PC-9 (cell line): ENCODE data around the gene SLC22A31. TPM values are rescaled to one million over a fixed set of nuclear protein-coding genes. Genes with fewer than 3 reads are reported as not detected.
A peak's percentile ranks its signal among the peaks of the same experiment; 100 is the strongest.

Source experiments
- BruUV-seq: library from RNA; stranded (reverse); fragments of 400-500 nt; replicated peaks from 2 replicates; lab custom pipeline; 2021; lab: Mats Ljungman, UMichigan
- CTCF ChIA-PET: fragments of 300-600 bp; sonication (Branson Sonifier 250); formaldehyde crosslinking; loops from one replicate; lab custom pipeline; 2022; ENCODE audit warnings: antibody characterized with exemption; lab: Charles Lee
- POLR2A ChIA-PET: fragments of 300-600 bp; sonication (Branson Sonifier 250); formaldehyde crosslinking; loops from one replicate; lab custom pipeline; 2022; ENCODE audit warnings: antibody characterized with exemption; ENCODE audit not compliant: unreplicated experiment; lab: Charles Lee
- DNase-seq, 2 experiments: peaks; one replicate each; pipeline versions ENCODE4 v3.0.0 to v3.0.0-alpha.2; 2015 to 2022; ENCODE audit warnings: mixed read lengths in 1 of 2
- H2AFZ ChIP-seq: fragments of 200-600 bp; sonication (generic); 2 replicates; pipeline ENCODE4 v1.8.1; 2017; ENCODE audit warnings: antibody characterized with exemption
- H3F3A ChIP-seq: fragments of 200-600 bp; sonication (generic); 2 replicates; pipeline ENCODE4 v1.8.1; 2017; ENCODE audit warnings: antibody characterized with exemption, mild to moderate bottlenecking, low read depth; ENCODE audit not compliant: insufficient read depth
- H3K27ac ChIP-seq: fragments of 200-600 bp; sonication (generic); 2 replicates; pipeline ENCODE4 v1.6.1; 2016; ENCODE audit warnings: mixed run types
- H3K27me3 ChIP-seq: fragments of 200-600 bp; sonication (generic); 2 replicates; pipeline ENCODE4 v1.6.1; 2016; ENCODE audit warnings: low read depth, mixed run types; ENCODE audit not compliant: insufficient read depth
- H3K36me3 ChIP-seq: fragments of 200-600 bp; sonication (generic); 2 replicates; pipeline ENCODE4 v1.6.1; 2016; ENCODE audit warnings: low read depth, mixed run types
- H3K4me1 ChIP-seq: fragments of 200-600 bp; sonication (generic); replicated peaks from 2 replicates; pipeline ENCODE4 v1.6.1; 2016; ENCODE audit warnings: mixed run types; ENCODE audit not compliant: insufficient read depth
- H3K4me2 ChIP-seq: fragments of 200-600 bp; sonication (generic); 2 replicates; pipeline ENCODE4 v1.6.1; 2017; ENCODE audit warnings: mixed run types
- H3K4me3 ChIP-seq: fragments of 200-600 bp; sonication (generic); 2 replicates; pipeline ENCODE4 v1.6.1; 2016; ENCODE audit warnings: mixed run types
- H3K79me2 ChIP-seq: fragments of 200-600 bp; sonication (generic); 2 replicates; pipeline ENCODE4 v1.6.1; 2017; ENCODE audit warnings: low read depth, mixed run types
- H3K9me2 ChIP-seq: fragments of 200-600 bp; sonication (generic); 2 replicates; pipeline ENCODE4 v1.8.1; 2017; ENCODE audit warnings: mild to moderate bottlenecking; ENCODE audit not compliant: insufficient read depth
- H3K9me3 ChIP-seq: fragments of 200-600 bp; sonication (generic); 2 replicates; pipeline ENCODE4 v1.8.1; 2016; ENCODE audit warnings: low read depth; ENCODE audit not compliant: insufficient read depth
- H4K20me1 ChIP-seq: fragments of 200-600 bp; sonication (generic); 2 replicates; pipeline ENCODE4 v1.8.1; 2017; ENCODE audit not compliant: insufficient read depth
- EZH2 ChIP-seq: fragments of 200-600 bp; sonication (generic); IDR thresholded peaks from 2 replicates; pipeline ENCODE4 v1.8.0; 2017; ENCODE audit warnings: antibody characterized with exemption, low read depth
- intact Hi-C: fragments of 100-400 bp; cut with micrococcal nuclease; formaldehyde crosslinking; loops from one replicate; pipeline ENCODE4 v1.10.0; 2022; ENCODE audit not compliant: unreplicated experiment
- total RNA-seq: library from RNA; stranded (reverse); gene quantifications from 2 replicates; pipeline ENCODE4 v1.2.3, GENCODE V29; 2021
- TF ChIP-seq, protein P1 (sequence below): fragments of 200-600 bp; sonication (generic); conservative IDR thresholded peaks from 2 replicates; pipeline ENCODE4 v1.6.1; 2017; ENCODE audit warnings: mixed run types, antibody characterized with exemption, mild to moderate bottlenecking, moderate library complexity

SLC22A31 gene
- total RNA-seq, 1 experiment from 2014 or later: 2.5 TPM

DNA sequence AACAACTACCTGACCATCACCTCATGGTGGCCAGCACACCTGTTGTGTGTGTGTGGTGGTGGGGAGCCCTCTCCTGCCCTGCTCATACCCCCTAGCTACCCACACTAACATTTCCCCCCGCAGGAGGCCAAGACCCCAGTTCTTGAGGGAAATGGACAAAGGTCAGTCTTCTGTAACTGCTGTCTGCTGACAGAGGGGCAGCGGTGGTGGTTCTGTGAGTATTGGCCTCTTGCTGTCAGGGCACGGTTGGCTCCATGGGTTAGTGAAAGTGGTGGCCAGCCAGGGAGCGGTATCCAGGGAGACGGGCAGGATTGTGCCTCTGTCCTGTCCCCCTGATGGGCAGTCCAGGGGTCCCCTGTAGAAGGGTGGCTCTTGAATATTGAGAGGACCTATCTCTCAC, 43.3 kb upstream of the SLC22A31 start:
- H4K20me1 ChIP-seq: no peaks in the 10 kb centered on the region
- BruUV-seq: no TSS peak
- H3K79me2 ChIP-seq: peaks cover 6% of the 10 kb centered on the region
- no peak overlapping the region for H3K27ac ChIP-seq
- no peaks in the 10 kb centered on the region for H3K9me3 ChIP-seq
- no peaks in the 10 kb centered on the region for H3K36me3 ChIP-seq
- H3K4me2 ChIP-seq: no peak overlapping the region
- H3K4me1 ChIP-seq: no peaks in the 10 kb centered on the region
- CTCF ChIA-PET: no interaction called here
- intact Hi-C loops: loop anchor here (10.0 kb wide), 1 partner anchor 461 kb away; the partner anchor contains the start of gene SPATA2L
- DNase-seq: no peak
- no peak overlapping the region for H2AFZ ChIP-seq
- H3K4me3 ChIP-seq: no peak overlapping the region
- no peaks in the 10 kb centered on the region for H3K27me3 ChIP-seq
- H3K9me2 ChIP-seq: no peaks in the 10 kb centered on the region
- H3F3A ChIP-seq: peaks cover 35% of the 10 kb centered on the region; the same call in 1 of the 2 replicates
- TF ChIP-seq, protein P1, sequence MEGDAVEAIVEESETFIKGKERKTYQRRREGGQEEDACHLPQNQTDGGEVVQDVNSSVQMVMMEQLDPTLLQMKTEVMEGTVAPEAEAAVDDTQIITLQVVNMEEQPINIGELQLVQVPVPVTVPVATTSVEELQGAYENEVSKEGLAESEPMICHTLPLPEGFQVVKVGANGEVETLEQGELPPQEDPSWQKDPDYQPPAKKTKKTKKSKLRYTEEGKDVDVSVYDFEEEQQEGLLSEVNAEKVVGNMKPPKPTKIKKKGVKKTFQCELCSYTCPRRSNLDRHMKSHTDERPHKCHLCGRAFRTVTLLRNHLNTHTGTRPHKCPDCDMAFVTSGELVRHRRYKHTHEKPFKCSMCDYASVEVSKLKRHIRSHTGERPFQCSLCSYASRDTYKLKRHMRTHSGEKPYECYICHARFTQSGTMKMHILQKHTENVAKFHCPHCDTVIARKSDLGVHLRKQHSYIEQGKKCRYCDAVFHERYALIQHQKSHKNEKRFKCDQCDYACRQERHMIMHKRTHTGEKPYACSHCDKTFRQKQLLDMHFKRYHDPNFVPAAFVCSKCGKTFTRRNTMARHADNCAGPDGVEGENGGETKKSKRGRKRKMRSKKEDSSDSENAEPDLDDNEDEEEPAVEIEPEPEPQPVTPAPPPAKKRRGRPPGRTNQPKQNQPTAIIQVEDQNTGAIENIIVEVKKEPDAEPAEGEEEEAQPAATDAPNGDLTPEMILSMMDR: no peak
- no peak for TF ChIP-seq EZH2
- POLR2A ChIA-PET: no interaction called here

DNA sequence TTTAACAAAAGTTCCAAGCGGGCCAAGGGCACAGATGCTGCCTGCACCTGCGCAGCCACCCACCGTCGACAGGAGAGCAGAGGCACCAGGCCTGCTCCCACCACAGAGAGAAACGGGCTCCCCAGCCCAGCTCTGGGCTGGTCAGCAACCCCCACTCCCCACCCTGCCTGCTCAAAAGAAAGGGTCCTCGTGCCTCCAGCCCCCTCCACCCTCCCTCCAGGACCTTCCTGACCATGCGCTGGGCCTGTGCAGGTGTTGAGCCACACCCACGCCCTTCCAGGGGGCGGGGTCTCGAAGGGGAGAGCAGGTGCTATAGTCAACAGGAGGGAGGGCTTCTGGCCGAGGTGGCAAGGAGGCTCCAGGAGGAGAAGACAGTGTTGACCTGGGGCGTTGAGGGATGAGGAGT, 42.5 kb upstream of the SLC22A31 start:
- peaks cover 40% of the 10 kb centered on the region; the same call in 1 of the 2 replicates for H3F3A ChIP-seq
- peaks cover 6% of the 10 kb centered on the region for H3K79me2 ChIP-seq
- intact Hi-C loops: loop anchor here (10.0 kb wide), 1 partner anchor 462 kb away; the partner anchor contains the start of gene SPATA2L
- H3K9me3 ChIP-seq: no peaks in the 10 kb centered on the region
- no peak overlapping the region for H2AFZ ChIP-seq
- POLR2A ChIA-PET: interaction anchor here (0.6 kb wide), 1 partner anchor 140 kb away, joined by 3 read pairs; no protein-coding TSS in a partner anchor
- no peak overlapping the region for H3K4me2 ChIP-seq
- no peak for DNase-seq
- no peaks in the 10 kb centered on the region for H3K4me1 ChIP-seq
- H3K36me3 ChIP-seq: no peaks in the 10 kb centered on the region
- no peaks in the 10 kb centered on the region for H3K9me2 ChIP-seq
- TF ChIP-seq, protein P1: no peak
- no peak for TF ChIP-seq EZH2
- BruUV-seq: TSS peak; percentile 8
- no peak overlapping the region for H3K4me3 ChIP-seq
- CTCF ChIA-PET: no interaction called here
- H4K20me1 ChIP-seq: no peaks in the 10 kb centered on the region
- H3K27ac ChIP-seq: no peak overlapping the region
- no peaks in the 10 kb centered on the region for H3K27me3 ChIP-seq

DNA sequence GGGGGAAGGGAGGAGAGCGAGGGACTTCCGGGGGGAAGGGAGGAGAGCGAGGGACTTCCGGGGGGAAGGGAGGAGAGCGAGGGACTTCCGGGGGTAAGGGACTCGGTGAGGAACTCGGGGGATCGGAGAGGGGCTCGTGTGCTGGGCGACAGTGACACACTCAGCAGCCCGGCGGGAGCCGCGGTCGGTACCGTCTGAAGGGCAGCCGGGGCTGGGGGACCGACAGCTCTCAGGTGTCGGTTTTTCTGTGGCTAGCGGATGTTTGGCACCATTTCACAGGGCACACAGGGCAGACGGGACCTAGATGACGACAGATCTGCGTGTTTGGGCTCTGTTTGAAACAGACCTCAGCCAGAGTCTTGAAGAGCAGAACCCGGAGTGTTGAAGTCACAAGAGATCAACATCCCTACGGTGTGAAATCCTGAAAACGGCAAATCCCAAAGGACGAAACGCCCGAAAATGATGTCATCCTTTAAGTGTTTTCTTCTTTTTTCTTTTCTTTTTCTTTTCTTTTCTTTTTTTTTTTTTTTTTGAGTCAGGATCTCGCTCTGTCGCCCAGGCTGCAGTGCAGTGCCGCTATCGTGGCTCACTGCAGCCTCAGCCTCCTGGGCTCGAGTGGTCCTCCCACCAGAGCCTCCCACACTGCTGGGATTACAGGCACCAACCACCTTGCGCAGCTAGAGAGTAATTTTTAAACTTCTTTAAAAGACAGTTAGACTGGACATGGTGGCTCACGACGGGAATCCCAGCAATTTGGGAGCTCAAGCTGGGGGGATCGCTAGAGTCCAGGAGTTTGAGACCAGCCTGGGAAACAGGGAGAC, 41.1 kb upstream of the SLC22A31 start:
- Histone ChIP-seq H3K9me3 (no peaks in the 10 kb centered on the region), H2AFZ (peak overlapping the region; percentile 82), H4K20me1 (no peaks in the 10 kb centered on the region), H3K4me3 (peak overlapping the region; percentile 99), H3K4me1 (no peaks in the 10 kb centered on the region), H3K27ac (peak overlapping the region; percentile 80), H3K36me3 (no peaks in the 10 kb centered on the region), H3K9me2 (no peaks in the 10 kb centered on the region), H3K79me2 (peaks cover 6% of the 10 kb centered on the region), H3F3A (peaks cover 40% of the 10 kb centered on the region; the same call in 1 of the 2 replicates), H3K27me3 (no peaks in the 10 kb centered on the region), H3K4me2 (peak overlapping the region; percentile 96)
- TF ChIP-seq, protein P1: no peak
- no peak for TF ChIP-seq EZH2
- POLR2A ChIA-PET: no interaction called here
- intact Hi-C loops: loop anchor here (10.0 kb wide), 1 partner anchor 463 kb away; the partner anchor contains the start of gene SPATA2L
- DNase-seq: peak; percentile 64 to 74
- CTCF ChIA-PET: interaction anchor here (0.6 kb wide), 2 partner anchors 81 to 1388 kb away, joined by 3 to 7 read pairs; no protein-coding TSS in a partner anchor
- TSS peak; percentile 90 for BruUV-seq
